ENCODE measurements around the gene CHERP. TPM values are rescaled to one million over a fixed set of nuclear protein-coding genes. Genes with fewer than 3 reads are reported as not detected.

CHERP gene
- total and polyA plus RNA-seq, 2 of the 13 experiments (the other 11 are each of a cell fraction or from before 2014, with no cell fraction given) = 4.3 to 5.4 TPM

GRCh38 chr19:16572332-16573211 is 30.3 kb upstream of the CHERP start, which contains the start of gene SLC35E1 (continued):
- peak; percentile 90 for TF ChIP-seq THAP9 (CRISPR knock-in tag; IDR thresholded peaks at IDR 0.05; ENCODE audit: borderline replicate concordance)
- TF ChIP-seq ZNF460 (CRISPR knock-in tag; IDR thresholded peaks at IDR 0.05; ENCODE audit: borderline replicate concordance) = no peak
- TF ChIP-seq ZSCAN20 (CRISPR knock-in tag; IDR thresholded peaks at IDR 0.05; ENCODE audit: borderline replicate concordance) = 0 out of 2 replicates have a peak, but pooled peaks have one; percentile 45
- no peak for TF ChIP-seq ZNF7 (CRISPR knock-in tag; IDR thresholded peaks at IDR 0.05)
- TF ChIP-seq ZFP1 (CRISPR knock-in tag; IDR thresholded peaks at IDR 0.05) = no peak
- TF ChIP-seq ELF3 (CRISPR knock-in tag; IDR thresholded peaks at IDR 0.05) = peak; percentile 90
- peak; percentile 81 for TF ChIP-seq POLR2AphosphoS5 (IDR thresholded peaks at IDR 0.05; ENCODE audit: low read depth, low read length)
- TF ChIP-seq, protein P1, sequence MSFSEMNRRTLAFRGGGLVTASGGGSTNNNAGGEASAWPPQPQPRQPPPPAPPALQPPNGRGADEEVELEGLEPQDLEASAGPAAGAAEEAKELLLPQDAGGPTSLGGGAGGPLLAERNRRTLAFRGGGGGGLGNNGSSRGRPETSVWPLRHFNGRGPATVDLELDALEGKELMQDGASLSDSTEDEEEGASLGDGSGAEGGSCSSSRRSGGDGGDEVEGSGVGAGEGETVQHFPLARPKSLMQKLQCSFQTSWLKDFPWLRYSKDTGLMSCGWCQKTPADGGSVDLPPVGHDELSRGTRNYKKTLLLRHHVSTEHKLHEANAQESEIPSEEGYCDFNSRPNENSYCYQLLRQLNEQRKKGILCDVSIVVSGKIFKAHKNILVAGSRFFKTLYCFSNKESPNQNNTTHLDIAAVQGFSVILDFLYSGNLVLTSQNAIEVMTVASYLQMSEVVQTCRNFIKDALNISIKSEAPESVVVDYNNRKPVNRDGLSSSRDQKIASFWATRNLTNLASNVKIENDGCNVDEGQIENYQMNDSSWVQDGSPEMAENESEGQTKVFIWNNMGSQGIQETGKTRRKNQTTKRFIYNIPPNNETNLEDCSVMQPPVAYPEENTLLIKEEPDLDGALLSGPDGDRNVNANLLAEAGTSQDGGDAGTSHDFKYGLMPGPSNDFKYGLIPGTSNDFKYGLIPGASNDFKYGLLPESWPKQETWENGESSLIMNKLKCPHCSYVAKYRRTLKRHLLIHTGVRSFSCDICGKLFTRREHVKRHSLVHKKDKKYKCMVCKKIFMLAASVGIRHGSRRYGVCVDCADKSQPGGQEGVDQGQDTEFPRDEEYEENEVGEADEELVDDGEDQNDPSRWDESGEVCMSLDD (CRISPR knock-in tag; IDR thresholded peaks at IDR 0.05; ENCODE audit: borderline replicate concordance) = peak; percentile 20; the same call in 1 of the 2 replicates
- TF ChIP-seq, protein P2, sequence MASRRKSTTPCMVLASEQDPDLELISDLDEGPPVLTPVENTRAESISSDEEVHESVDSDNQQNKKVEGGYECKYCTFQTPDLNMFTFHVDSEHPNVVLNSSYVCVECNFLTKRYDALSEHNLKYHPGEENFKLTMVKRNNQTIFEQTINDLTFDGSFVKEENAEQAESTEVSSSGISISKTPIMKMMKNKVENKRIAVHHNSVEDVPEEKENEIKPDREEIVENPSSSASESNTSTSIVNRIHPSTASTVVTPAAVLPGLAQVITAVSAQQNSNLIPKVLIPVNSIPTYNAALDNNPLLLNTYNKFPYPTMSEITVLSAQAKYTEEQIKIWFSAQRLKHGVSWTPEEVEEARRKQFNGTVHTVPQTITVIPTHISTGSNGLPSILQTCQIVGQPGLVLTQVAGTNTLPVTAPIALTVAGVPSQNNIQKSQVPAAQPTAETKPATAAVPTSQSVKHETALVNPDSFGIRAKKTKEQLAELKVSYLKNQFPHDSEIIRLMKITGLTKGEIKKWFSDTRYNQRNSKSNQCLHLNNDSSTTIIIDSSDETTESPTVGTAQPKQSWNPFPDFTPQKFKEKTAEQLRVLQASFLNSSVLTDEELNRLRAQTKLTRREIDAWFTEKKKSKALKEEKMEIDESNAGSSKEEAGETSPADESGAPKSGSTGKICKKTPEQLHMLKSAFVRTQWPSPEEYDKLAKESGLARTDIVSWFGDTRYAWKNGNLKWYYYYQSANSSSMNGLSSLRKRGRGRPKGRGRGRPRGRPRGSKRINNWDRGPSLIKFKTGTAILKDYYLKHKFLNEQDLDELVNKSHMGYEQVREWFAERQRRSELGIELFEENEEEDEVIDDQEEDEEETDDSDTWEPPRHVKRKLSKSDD (CRISPR knock-in tag; IDR thresholded peaks at IDR 0.05; ENCODE audit: low read depth) = peak; percentile 68; the same call in 1 of the 2 replicates
- TF ChIP-seq TBX2 (CRISPR knock-in tag; IDR thresholded peaks at IDR 0.05; ENCODE audit: borderline replicate concordance) = no peak
- TF ChIP-seq ZNF792 (CRISPR knock-in tag; IDR thresholded peaks at IDR 0.05) = no peak
- peak; percentile 97 for TF ChIP-seq HOXA3 (CRISPR knock-in tag; IDR thresholded peaks at IDR 0.05)
- TF ChIP-seq ZNF790 (CRISPR knock-in tag; IDR thresholded peaks at IDR 0.05; ENCODE audit: borderline replicate concordance) = peak; percentile 33; the same call in 1 of the 2 replicates
- TF ChIP-seq, protein P3, sequence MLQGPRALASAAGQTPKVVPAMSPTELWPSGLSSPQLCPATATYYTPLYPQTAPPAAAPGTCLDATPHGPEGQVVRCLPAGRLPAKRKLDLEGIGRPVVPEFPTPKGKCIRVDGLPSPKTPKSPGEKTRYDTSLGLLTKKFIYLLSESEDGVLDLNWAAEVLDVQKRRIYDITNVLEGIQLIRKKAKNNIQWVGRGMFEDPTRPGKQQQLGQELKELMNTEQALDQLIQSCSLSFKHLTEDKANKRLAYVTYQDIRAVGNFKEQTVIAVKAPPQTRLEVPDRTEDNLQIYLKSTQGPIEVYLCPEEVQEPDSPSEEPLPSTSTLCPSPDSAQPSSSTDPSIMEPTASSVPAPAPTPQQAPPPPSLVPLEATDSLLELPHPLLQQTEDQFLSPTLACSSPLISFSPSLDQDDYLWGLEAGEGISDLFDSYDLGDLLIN (CRISPR knock-in tag; IDR thresholded peaks at IDR 0.05; ENCODE audit: borderline replicate concordance) = 0 out of 2 replicates have a peak, but pooled peaks have one; percentile 35
- no peak for TF ChIP-seq RBAK (CRISPR knock-in tag; IDR thresholded peaks at IDR 0.05)
- no peak for TF ChIP-seq ZFAT (CRISPR knock-in tag; conservative IDR thresholded peaks at IDR 0.05)
- TF ChIP-seq, protein P4, sequence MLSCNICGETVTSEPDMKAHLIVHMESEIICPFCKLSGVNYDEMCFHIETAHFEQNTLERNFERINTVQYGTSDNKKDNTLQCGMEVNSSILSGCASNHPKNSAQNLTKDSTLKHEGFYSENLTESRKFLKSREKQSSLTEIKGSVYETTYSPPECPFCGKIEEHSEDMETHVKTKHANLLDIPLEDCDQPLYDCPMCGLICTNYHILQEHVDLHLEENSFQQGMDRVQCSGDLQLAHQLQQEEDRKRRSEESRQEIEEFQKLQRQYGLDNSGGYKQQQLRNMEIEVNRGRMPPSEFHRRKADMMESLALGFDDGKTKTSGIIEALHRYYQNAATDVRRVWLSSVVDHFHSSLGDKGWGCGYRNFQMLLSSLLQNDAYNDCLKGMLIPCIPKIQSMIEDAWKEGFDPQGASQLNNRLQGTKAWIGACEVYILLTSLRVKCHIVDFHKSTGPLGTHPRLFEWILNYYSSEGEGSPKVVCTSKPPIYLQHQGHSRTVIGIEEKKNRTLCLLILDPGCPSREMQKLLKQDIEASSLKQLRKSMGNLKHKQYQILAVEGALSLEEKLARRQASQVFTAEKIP (CRISPR knock-in tag; IDR thresholded peaks at IDR 0.05; ENCODE audit: borderline replicate concordance) = no peak

Measured in HepG2 (cell line).